OCI-LY3 (cell line): ENCODE results near the gene ZNF831.

ENCODE experiments used
- H2AFZ ChIP-seq: fragments of 200-600, 300-600 bp; shearing (Covaris generic); 2 replicates; pipeline ENCODE4 v1.6.0; 2014; ENCODE audit warnings: antibody characterized with exemption, low read depth, low read length
- H3K27ac ChIP-seq: fragments of 200-600, 300-600 bp; sonication (generic); 2 replicates; pipeline ENCODE4 v1.5.1; 2014; ENCODE audit warnings: mild to moderate bottlenecking, low read length, moderate library complexity, mixed read lengths
- H3K27me3 ChIP-seq: fragments of 200-600, 300-600 bp; sonication (generic); 2 replicates; pipeline ENCODE4 v1.6.1; 2014; ENCODE audit warnings: low read depth, low read length, mixed read lengths
- H3K36me3 ChIP-seq: fragments of 200-600, 300-600 bp; sonication (generic); replicated peaks from 2 replicates; pipeline ENCODE3; 2014; ENCODE audit warnings: low read depth, low read length, mixed read lengths
- H3K4me1 ChIP-seq: fragments of 300-600, 200-600 bp; sonication (generic); 2 replicates; pipeline ENCODE4 v1.6.1; 2014; ENCODE audit warnings: low read length, mixed read lengths
- H3K4me2 ChIP-seq: fragments of 200-600, 300-600 bp; sonication (generic); 2 replicates; pipeline ENCODE4 v1.6.1; 2014; ENCODE audit warnings: low read length, mixed read lengths
- H3K4me3 ChIP-seq: fragments of 300-600, 200-600 bp; sonication (generic); 2 replicates; pipeline ENCODE4 v1.5.1; 2014; ENCODE audit warnings: antibody characterized with exemption, mild to moderate bottlenecking, low read length, moderate library complexity
- H3K79me2 ChIP-seq: fragments of 300-600, 200-600 bp; shearing (Covaris generic); 2 replicates; pipeline ENCODE4 v1.6.1; 2014; ENCODE audit warnings: mild to moderate bottlenecking, low read length, mixed read lengths
- H3K9ac ChIP-seq: fragments of 300-600, 200-600 bp; shearing (Covaris generic); 2 replicates; pipeline ENCODE4 v1.6.0; 2014; ENCODE audit warnings: mild to moderate bottlenecking, low read length, moderate library complexity
- H3K9me3 ChIP-seq: fragments of 200-600, 300-600 bp; shearing (Covaris generic); 2 replicates; pipeline ENCODE4 v1.6.1; 2014; ENCODE audit warnings: low read length, mixed read lengths; ENCODE audit not compliant: insufficient read depth
- H4K20me1 ChIP-seq: fragments of 200-600, 300-600 bp; sonication (generic); 2 replicates; pipeline ENCODE4 v1.6.1; 2016; ENCODE audit warnings: low read length, mixed read lengths; ENCODE audit not compliant: insufficient read depth
- CTCF ChIP-seq: fragments of 200-600, 300-600 bp; sonication (generic); IDR thresholded peaks from 2 replicates; pipeline ENCODE4 v1.5.1; 2014; ENCODE audit warnings: antibody characterized with exemption, low read length, low read depth
- EZH2phosphoT487 ChIP-seq: fragments of 200-600 bp; shearing (Covaris generic); IDR thresholded peaks from 2 replicates; pipeline ENCODE4 v1.6.1; 2018; ENCODE audit warnings: antibody characterized with exemption, mixed run types, low read depth

The ZNF831 gene

GRCh38 chr20:59258221-59258621 is 94.6 kb downstream of the ZNF831 start:
- TF ChIP-seq EZH2phosphoT487: no peak
- no peak for TF ChIP-seq CTCF
- no peak overlapping the region for H3K9ac ChIP-seq
- H3K4me2 ChIP-seq: no peak overlapping the region
- H3K79me2 ChIP-seq: no peaks in the 10 kb centered on the region
- H2AFZ ChIP-seq: no peak overlapping the region
- no peaks in the 10 kb centered on the region for H3K9me3 ChIP-seq
- peaks cover 81% of the 10 kb centered on the region for H3K27me3 ChIP-seq
- H3K4me1 ChIP-seq: no peaks in the 10 kb centered on the region
- no peaks in the 10 kb centered on the region for H4K20me1 ChIP-seq
- H3K36me3 ChIP-seq: no peaks in the 10 kb centered on the region
- H3K4me3 ChIP-seq: no peak overlapping the region
- no peak overlapping the region for H3K27ac ChIP-seq

DNA sequence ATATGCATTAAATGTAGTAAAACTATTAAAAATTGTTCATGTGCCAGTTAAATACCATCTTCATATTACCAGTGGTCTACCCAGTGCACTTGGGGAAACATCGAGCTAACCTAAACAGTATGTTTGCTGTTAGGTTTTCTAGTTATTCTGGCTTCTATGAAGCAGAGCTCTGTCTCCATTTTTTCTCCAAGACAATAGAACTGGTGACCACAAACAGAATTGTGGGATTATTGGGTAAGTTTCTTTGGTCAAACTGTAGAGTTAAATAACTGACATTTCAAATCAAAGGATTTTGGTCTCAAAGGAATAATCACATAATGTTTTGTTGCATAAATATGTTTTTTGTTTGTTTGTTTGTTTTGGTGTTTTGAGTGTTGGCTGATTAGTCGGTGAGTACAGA is 96.3 kb downstream of the ZNF831 start:
- H3K36me3 ChIP-seq: no peaks in the 10 kb centered on the region
- H3K9ac ChIP-seq: no peak overlapping the region
- H3K79me2 ChIP-seq: no peaks in the 10 kb centered on the region
- no peak overlapping the region for H3K27ac ChIP-seq
- no peaks in the 10 kb centered on the region for H3K4me1 ChIP-seq
- H2AFZ ChIP-seq: no peak overlapping the region
- no peaks in the 10 kb centered on the region for H4K20me1 ChIP-seq
- H3K27me3 ChIP-seq: peaks cover 82% of the 10 kb centered on the region
- no peak overlapping the region for H3K4me2 ChIP-seq
- H3K9me3 ChIP-seq: no peaks in the 10 kb centered on the region
- H3K4me3 ChIP-seq: no peak overlapping the region
- TF ChIP-seq EZH2phosphoT487: no peak
- no peak for TF ChIP-seq CTCF

GRCh38 chr20:59265298-59265697 is 101.7 kb downstream of the ZNF831 start:
- H3K9ac ChIP-seq: no peak overlapping the region
- no peaks in the 10 kb centered on the region for H3K79me2 ChIP-seq
- H3K27ac ChIP-seq: no peak overlapping the region
- H2AFZ ChIP-seq: no peak overlapping the region
- no peaks in the 10 kb centered on the region for H3K9me3 ChIP-seq
- no peaks in the 10 kb centered on the region for H3K36me3 ChIP-seq
- peaks cover 83% of the 10 kb centered on the region for H3K27me3 ChIP-seq
- H4K20me1 ChIP-seq: no peaks in the 10 kb centered on the region
- no peak overlapping the region for H3K4me3 ChIP-seq
- TF ChIP-seq EZH2phosphoT487: no peak
- no peak for TF ChIP-seq CTCF
- H3K4me1 ChIP-seq: peaks cover 6% of the 10 kb centered on the region; the same call in 1 of the 2 replicates
- H3K4me2 ChIP-seq: no peak overlapping the region

- H3K36me3 ChIP-seq: no peaks in the 10 kb centered on the region
- H2AFZ ChIP-seq: no peak overlapping the region
- no peak overlapping the region for H3K9ac ChIP-seq
- H3K4me1 ChIP-seq: peaks cover 6% of the 10 kb centered on the region; the same call in 1 of the 2 replicates
- H3K4me3 ChIP-seq: no peak overlapping the region
- H3K4me2 ChIP-seq: no peak overlapping the region
- no peaks in the 10 kb centered on the region for H3K9me3 ChIP-seq
- H3K27ac ChIP-seq: no peak overlapping the region
- H3K79me2 ChIP-seq: no peaks in the 10 kb centered on the region
- TF ChIP-seq CTCF (no peak), EZH2phosphoT487 (no peak)
- no peaks in the 10 kb centered on the region for H4K20me1 ChIP-seq
- H3K27me3 ChIP-seq: peaks cover 90% of the 10 kb centered on the region
Measured at GRCh38 chr20:59268870-59269269, 105.2 kb downstream of the ZNF831 start.
